ENCODE results near the gene TSPAN16. TPM values are rescaled to one million over a fixed set of nuclear protein-coding genes. Genes with fewer than 3 reads are reported as not detected.

TSPAN16 gene
- total RNA-seq, 1 donor from 2014 or later, result not detected

DNA sequence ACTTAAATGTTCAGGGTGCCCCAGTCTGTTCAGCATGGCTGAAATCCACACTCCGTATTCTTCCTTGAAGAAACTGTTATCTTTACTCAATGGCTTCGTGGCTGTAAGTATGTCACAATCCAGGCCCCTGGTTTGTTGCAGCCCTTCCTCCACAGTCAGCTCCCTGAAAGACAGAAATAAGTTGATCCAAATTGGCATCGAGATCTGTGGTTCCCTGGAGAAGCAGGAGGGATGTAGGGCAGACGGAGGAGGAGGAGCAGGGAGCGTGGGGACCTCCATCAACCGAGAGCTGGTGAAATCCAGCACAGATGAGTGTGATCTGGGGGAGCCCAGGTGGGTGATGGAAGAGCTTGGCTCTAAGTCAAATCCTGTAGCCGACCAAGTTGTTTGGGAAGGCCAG is 304 bp downstream of the TSPAN16 start:
- Histone ChIP-seq H3K27ac (ENCODE audit: low read depth, low read length) (no peak overlapping the region), H2AFZ (ENCODE audit: low read depth, low read length) (no peak overlapping the region), H3K4me1 (ENCODE audit: insufficient read depth, low read length) (peaks cover 2% of the 10 kb centered on the region), H3K27me3 (ENCODE audit: insufficient read depth, low read length) (peaks cover 6% of the 10 kb centered on the region), H3K4me3 (ENCODE audit: insufficient read depth, low read depth, low read length) (no peak overlapping the region), H3K9ac (ENCODE audit: low read length) (no peak overlapping the region), H3K9me3 (ENCODE audit: insufficient read depth, low read depth, low read length) (peaks cover 2% of the 10 kb centered on the region), H3K36me3 (ENCODE audit: insufficient read depth, low read length) (no peaks in the 10 kb centered on the region), H4K20me1 (ENCODE audit: insufficient read depth, low read length) (no peaks in the 10 kb centered on the region), H3K4me2 (ENCODE audit: low read length) (no peak overlapping the region), H3K79me2 (ENCODE audit: insufficient read depth, low read length) (no peaks in the 10 kb centered on the region)
- Mint-ChIP-seq H3K4me1 (ENCODE audit: low read depth, unreplicated experiment) (no peaks in the 10 kb centered on the region), H3K9me3 (ENCODE audit: unreplicated experiment) (no peaks in the 10 kb centered on the region), H3K27me3 (ENCODE audit: low read depth, unreplicated experiment) (peaks cover 11% of the 10 kb centered on the region), H3K36me3 (ENCODE audit: low read depth, unreplicated experiment) (peaks cover 2% of the 10 kb centered on the region), H3K27ac (ENCODE audit: unreplicated experiment) (no peak overlapping the region), H3K4me3 (ENCODE audit: unreplicated experiment) (no peak overlapping the region)
- FAIRE-seq (no peak), DNase-seq (ENCODE audit: low read depth) (no peak)
- no peak for TF ChIP-seq EZH2 (IDR thresholded peaks at IDR 0.05; ENCODE audit: insufficient read depth, low read length)
- TF ChIP-seq, protein P1, sequence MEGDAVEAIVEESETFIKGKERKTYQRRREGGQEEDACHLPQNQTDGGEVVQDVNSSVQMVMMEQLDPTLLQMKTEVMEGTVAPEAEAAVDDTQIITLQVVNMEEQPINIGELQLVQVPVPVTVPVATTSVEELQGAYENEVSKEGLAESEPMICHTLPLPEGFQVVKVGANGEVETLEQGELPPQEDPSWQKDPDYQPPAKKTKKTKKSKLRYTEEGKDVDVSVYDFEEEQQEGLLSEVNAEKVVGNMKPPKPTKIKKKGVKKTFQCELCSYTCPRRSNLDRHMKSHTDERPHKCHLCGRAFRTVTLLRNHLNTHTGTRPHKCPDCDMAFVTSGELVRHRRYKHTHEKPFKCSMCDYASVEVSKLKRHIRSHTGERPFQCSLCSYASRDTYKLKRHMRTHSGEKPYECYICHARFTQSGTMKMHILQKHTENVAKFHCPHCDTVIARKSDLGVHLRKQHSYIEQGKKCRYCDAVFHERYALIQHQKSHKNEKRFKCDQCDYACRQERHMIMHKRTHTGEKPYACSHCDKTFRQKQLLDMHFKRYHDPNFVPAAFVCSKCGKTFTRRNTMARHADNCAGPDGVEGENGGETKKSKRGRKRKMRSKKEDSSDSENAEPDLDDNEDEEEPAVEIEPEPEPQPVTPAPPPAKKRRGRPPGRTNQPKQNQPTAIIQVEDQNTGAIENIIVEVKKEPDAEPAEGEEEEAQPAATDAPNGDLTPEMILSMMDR (IDR thresholded peaks at IDR 0.05; ENCODE audit: insufficient read depth, low read depth, low read length), result no peak

DNA sequence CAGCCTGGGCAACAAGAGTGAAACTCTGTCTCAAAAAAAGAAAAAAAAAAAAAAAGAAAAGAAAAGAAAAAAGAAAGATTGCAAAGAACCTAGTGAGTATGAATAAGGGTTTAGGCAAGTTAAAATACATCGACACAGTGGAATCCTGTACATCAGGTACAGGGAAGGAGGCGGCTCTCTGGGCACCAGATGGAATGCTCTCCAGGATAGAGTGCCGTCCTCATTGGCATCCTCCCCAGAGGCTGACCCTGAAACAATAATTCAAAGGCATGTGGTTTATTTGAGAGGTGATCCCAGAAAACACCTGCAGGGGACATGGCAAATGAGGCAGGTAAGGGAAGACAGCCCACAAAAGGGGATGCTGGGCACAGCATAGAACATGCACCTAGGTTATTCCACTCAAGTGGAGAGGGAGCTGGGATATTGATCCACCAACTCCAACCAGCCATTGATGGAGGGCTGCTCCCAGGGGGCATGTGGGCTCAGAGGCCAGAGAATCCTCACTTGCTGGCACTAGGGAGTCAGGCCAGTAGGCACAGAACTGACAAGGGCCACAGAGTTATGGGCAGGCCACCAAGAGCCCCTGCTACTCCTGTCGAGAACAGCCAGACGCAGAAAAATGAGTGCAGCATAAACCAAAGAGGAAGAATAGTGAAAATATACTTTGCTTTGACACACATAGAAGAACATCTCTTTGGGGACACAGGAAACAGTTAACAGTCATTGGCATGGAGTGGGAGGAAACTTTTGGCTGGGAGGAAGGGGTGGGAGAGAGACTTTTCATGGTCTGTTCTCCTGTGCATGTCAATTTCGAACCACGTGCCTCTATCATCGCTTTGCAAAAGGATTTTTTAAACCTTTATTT is 4.2 kb downstream of the TSPAN16 start:
- peaks cover 8% of the 10 kb centered on the region for H3K27me3 ChIP-seq (ENCODE audit: insufficient read depth, low read length)
- no peak overlapping the region for H3K9ac ChIP-seq (ENCODE audit: low read length)
- H3K4me1 Mint-ChIP-seq (ENCODE audit: low read depth, unreplicated experiment), result no peaks in the 10 kb centered on the region
- no peak overlapping the region for H3K4me3 Mint-ChIP-seq (ENCODE audit: unreplicated experiment)
- no peak overlapping the region for H3K4me3 ChIP-seq (ENCODE audit: insufficient read depth, low read depth, low read length)
- no peaks in the 10 kb centered on the region for H3K9me3 Mint-ChIP-seq (ENCODE audit: unreplicated experiment)
- H3K79me2 ChIP-seq (ENCODE audit: insufficient read depth, low read length), result no peaks in the 10 kb centered on the region
- H3K4me1 ChIP-seq (ENCODE audit: insufficient read depth, low read length), result no peaks in the 10 kb centered on the region
- H3K4me2 ChIP-seq (ENCODE audit: low read length), result no peak overlapping the region
- no peak overlapping the region for H3K27ac Mint-ChIP-seq (ENCODE audit: unreplicated experiment)
- H3K27ac ChIP-seq (ENCODE audit: low read depth, low read length), result no peak overlapping the region
- peaks cover 2% of the 10 kb centered on the region for H3K9me3 ChIP-seq (ENCODE audit: insufficient read depth, low read depth, low read length)
- FAIRE-seq (no peak), DNase-seq (ENCODE audit: low read depth) (no peak)
- no peak for TF ChIP-seq EZH2 (IDR thresholded peaks at IDR 0.05; ENCODE audit: insufficient read depth, low read length)
- TF ChIP-seq, protein P1 (IDR thresholded peaks at IDR 0.05; ENCODE audit: insufficient read depth, low read depth, low read length), result no peak
- H3K36me3 Mint-ChIP-seq (ENCODE audit: low read depth, unreplicated experiment), result peaks cover 2% of the 10 kb centered on the region
- no peak overlapping the region for H2AFZ ChIP-seq (ENCODE audit: low read depth, low read length)
- H4K20me1 ChIP-seq (ENCODE audit: insufficient read depth, low read length), result no peaks in the 10 kb centered on the region
- H3K27me3 Mint-ChIP-seq (ENCODE audit: low read depth, unreplicated experiment), result peaks cover 9% of the 10 kb centered on the region
- no peaks in the 10 kb centered on the region for H3K36me3 ChIP-seq (ENCODE audit: insufficient read depth, low read length)

DNA sequence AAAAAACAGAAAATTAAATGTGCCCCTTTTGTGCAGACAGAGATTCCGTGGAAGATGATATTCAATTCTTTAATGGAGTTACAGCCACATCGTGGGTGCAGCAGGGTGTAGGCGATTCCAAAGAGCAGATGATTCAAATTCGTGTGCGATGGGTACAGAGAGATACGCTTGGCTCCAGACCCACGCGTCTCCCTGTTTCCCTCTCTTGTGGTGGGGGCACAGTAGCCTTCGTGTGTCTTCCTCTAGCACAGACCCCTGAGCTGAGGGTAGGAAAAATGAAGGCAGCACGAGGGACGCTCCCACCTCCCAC is 4.8 kb downstream of the TSPAN16 start:
- H3K9me3 ChIP-seq (ENCODE audit: insufficient read depth, low read depth, low read length), result peaks cover 2% of the 10 kb centered on the region
- peaks cover 8% of the 10 kb centered on the region for H3K27me3 ChIP-seq (ENCODE audit: insufficient read depth, low read length)
- H3K27ac ChIP-seq (ENCODE audit: low read depth, low read length), result no peak overlapping the region
- H3K27ac Mint-ChIP-seq (ENCODE audit: unreplicated experiment), result no peak overlapping the region
- no peaks in the 10 kb centered on the region for H3K9me3 Mint-ChIP-seq (ENCODE audit: unreplicated experiment)
- no peaks in the 10 kb centered on the region for H3K79me2 ChIP-seq (ENCODE audit: insufficient read depth, low read length)
- H3K9ac ChIP-seq (ENCODE audit: low read length), result no peak overlapping the region
- no peak for FAIRE-seq
- H3K4me1 Mint-ChIP-seq (ENCODE audit: low read depth, unreplicated experiment), result no peaks in the 10 kb centered on the region
- H3K36me3 ChIP-seq (ENCODE audit: insufficient read depth, low read length), result no peaks in the 10 kb centered on the region
- H3K4me3 ChIP-seq (ENCODE audit: insufficient read depth, low read depth, low read length), result no peak overlapping the region
- DNase-seq (ENCODE audit: low read depth), result no peak
- H3K36me3 Mint-ChIP-seq (ENCODE audit: low read depth, unreplicated experiment), result peaks cover 2% of the 10 kb centered on the region
- no peaks in the 10 kb centered on the region for H3K4me1 ChIP-seq (ENCODE audit: insufficient read depth, low read length)
- TF ChIP-seq EZH2 (IDR thresholded peaks at IDR 0.05; ENCODE audit: insufficient read depth, low read length), result no peak
- TF ChIP-seq, protein P1 (IDR thresholded peaks at IDR 0.05; ENCODE audit: insufficient read depth, low read depth, low read length), result no peak
- H2AFZ ChIP-seq (ENCODE audit: low read depth, low read length), result no peak overlapping the region
- H3K4me3 Mint-ChIP-seq (ENCODE audit: unreplicated experiment), result no peak overlapping the region
- no peak overlapping the region for H3K4me2 ChIP-seq (ENCODE audit: low read length)
- H4K20me1 ChIP-seq (ENCODE audit: insufficient read depth, low read length), result no peaks in the 10 kb centered on the region
- H3K27me3 Mint-ChIP-seq (ENCODE audit: low read depth, unreplicated experiment), result peaks cover 11% of the 10 kb centered on the region
